PC-9 (cell line): ENCODE measurements around the gene GUCA2B. TPM values are rescaled to one million over a fixed set of nuclear protein-coding genes. Genes with fewer than 3 reads are reported as not detected.

Source experiments
- BruUV-seq: library from RNA; stranded (reverse); fragments of 400-500 nt; replicated peaks from 2 replicates; lab custom pipeline; 2021; lab: Mats Ljungman, UMichigan
- CTCF ChIA-PET: fragments of 300-600 bp; sonication (Branson Sonifier 250); formaldehyde crosslinking; loops from one replicate; lab custom pipeline; 2022; ENCODE audit warnings: antibody characterized with exemption; lab: Charles Lee
- POLR2A ChIA-PET: fragments of 300-600 bp; sonication (Branson Sonifier 250); formaldehyde crosslinking; loops from one replicate; lab custom pipeline; 2022; ENCODE audit warnings: antibody characterized with exemption; ENCODE audit not compliant: unreplicated experiment; lab: Charles Lee
- DNase-seq, 2 experiments: peaks; one replicate each; pipeline versions ENCODE4 v3.0.0 to v3.0.0-alpha.2; 2015 to 2022; ENCODE audit warnings: mixed read lengths in 1 of 2
- H2AFZ ChIP-seq: fragments of 200-600 bp; sonication (generic); 2 replicates; pipeline ENCODE4 v1.8.1; 2017; ENCODE audit warnings: antibody characterized with exemption
- H3F3A ChIP-seq: fragments of 200-600 bp; sonication (generic); 2 replicates; pipeline ENCODE4 v1.8.1; 2017; ENCODE audit warnings: antibody characterized with exemption, mild to moderate bottlenecking, low read depth; ENCODE audit not compliant: insufficient read depth
- H3K27ac ChIP-seq: fragments of 200-600 bp; sonication (generic); 2 replicates; pipeline ENCODE4 v1.6.1; 2016; ENCODE audit warnings: mixed run types
- H3K27me3 ChIP-seq: fragments of 200-600 bp; sonication (generic); 2 replicates; pipeline ENCODE4 v1.6.1; 2016; ENCODE audit warnings: low read depth, mixed run types; ENCODE audit not compliant: insufficient read depth
- H3K36me3 ChIP-seq: fragments of 200-600 bp; sonication (generic); 2 replicates; pipeline ENCODE4 v1.6.1; 2016; ENCODE audit warnings: low read depth, mixed run types
- H3K4me1 ChIP-seq: fragments of 200-600 bp; sonication (generic); replicated peaks from 2 replicates; pipeline ENCODE4 v1.6.1; 2016; ENCODE audit warnings: mixed run types; ENCODE audit not compliant: insufficient read depth
- H3K4me2 ChIP-seq: fragments of 200-600 bp; sonication (generic); 2 replicates; pipeline ENCODE4 v1.6.1; 2017; ENCODE audit warnings: mixed run types
- H3K4me3 ChIP-seq: fragments of 200-600 bp; sonication (generic); 2 replicates; pipeline ENCODE4 v1.6.1; 2016; ENCODE audit warnings: mixed run types
- H3K79me2 ChIP-seq: fragments of 200-600 bp; sonication (generic); 2 replicates; pipeline ENCODE4 v1.6.1; 2017; ENCODE audit warnings: low read depth, mixed run types
- H3K9me2 ChIP-seq: fragments of 200-600 bp; sonication (generic); 2 replicates; pipeline ENCODE4 v1.8.1; 2017; ENCODE audit warnings: mild to moderate bottlenecking; ENCODE audit not compliant: insufficient read depth
- H3K9me3 ChIP-seq: fragments of 200-600 bp; sonication (generic); 2 replicates; pipeline ENCODE4 v1.8.1; 2016; ENCODE audit warnings: low read depth; ENCODE audit not compliant: insufficient read depth
- H4K20me1 ChIP-seq: fragments of 200-600 bp; sonication (generic); 2 replicates; pipeline ENCODE4 v1.8.1; 2017; ENCODE audit not compliant: insufficient read depth
- EZH2 ChIP-seq: fragments of 200-600 bp; sonication (generic); IDR thresholded peaks from 2 replicates; pipeline ENCODE4 v1.8.0; 2017; ENCODE audit warnings: antibody characterized with exemption, low read depth
- intact Hi-C: fragments of 100-400 bp; cut with micrococcal nuclease; formaldehyde crosslinking; loops from one replicate; pipeline ENCODE4 v1.10.0; 2022; ENCODE audit not compliant: unreplicated experiment
- total RNA-seq: library from RNA; stranded (reverse); gene quantifications from 2 replicates; pipeline ENCODE4 v1.2.3, GENCODE V29; 2021
- TF ChIP-seq, protein P1 (sequence below): fragments of 200-600 bp; sonication (generic); conservative IDR thresholded peaks from 2 replicates; pipeline ENCODE4 v1.6.1; 2017; ENCODE audit warnings: mixed run types, antibody characterized with exemption, mild to moderate bottlenecking, moderate library complexity

Gene GUCA2B
- total RNA-seq, 1 experiment from 2014 or later, result not detected

DNA sequence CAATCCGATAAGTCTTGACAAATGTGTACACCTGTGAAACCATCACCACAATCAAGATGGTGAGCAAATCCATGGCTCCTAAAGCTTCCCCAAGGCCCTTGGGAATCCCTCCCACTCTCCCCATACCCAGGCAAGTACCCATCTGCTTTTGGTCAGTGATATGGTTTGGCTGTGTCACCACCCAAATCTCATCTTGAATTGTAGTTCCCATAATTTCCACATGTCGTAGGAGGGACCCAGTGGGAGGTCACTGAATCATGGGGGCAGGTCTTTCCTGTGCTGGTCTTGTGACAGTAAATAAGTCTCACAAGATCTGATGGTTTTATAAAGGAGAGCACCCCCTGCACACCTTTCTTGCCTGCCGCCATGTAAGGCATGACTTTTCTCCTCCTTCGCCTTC is 14.6 kb upstream of the GUCA2B start:
- ChIA-PET CTCF (interaction anchor here (0.6 kb wide), 1 partner anchor 352 kb away, joined by 3 read pairs; no protein-coding TSS in a partner anchor), POLR2A (no interaction called here)
- Histone ChIP-seq H3K36me3 (no peaks in the 10 kb centered on the region), H2AFZ (no peak overlapping the region), H3K79me2 (no peaks in the 10 kb centered on the region), H3K4me1 (peaks cover 7% of the 10 kb centered on the region; the same call in 1 of the 2 replicates), H3K9me3 (no peaks in the 10 kb centered on the region), H3K9me2 (no peaks in the 10 kb centered on the region), H3K27ac (no peak overlapping the region), H3F3A (no peaks in the 10 kb centered on the region), H3K27me3 (no peaks in the 10 kb centered on the region), H4K20me1 (no peaks in the 10 kb centered on the region), H3K4me3 (no peak overlapping the region), H3K4me2 (no peak overlapping the region)
- TF ChIP-seq, protein P1, sequence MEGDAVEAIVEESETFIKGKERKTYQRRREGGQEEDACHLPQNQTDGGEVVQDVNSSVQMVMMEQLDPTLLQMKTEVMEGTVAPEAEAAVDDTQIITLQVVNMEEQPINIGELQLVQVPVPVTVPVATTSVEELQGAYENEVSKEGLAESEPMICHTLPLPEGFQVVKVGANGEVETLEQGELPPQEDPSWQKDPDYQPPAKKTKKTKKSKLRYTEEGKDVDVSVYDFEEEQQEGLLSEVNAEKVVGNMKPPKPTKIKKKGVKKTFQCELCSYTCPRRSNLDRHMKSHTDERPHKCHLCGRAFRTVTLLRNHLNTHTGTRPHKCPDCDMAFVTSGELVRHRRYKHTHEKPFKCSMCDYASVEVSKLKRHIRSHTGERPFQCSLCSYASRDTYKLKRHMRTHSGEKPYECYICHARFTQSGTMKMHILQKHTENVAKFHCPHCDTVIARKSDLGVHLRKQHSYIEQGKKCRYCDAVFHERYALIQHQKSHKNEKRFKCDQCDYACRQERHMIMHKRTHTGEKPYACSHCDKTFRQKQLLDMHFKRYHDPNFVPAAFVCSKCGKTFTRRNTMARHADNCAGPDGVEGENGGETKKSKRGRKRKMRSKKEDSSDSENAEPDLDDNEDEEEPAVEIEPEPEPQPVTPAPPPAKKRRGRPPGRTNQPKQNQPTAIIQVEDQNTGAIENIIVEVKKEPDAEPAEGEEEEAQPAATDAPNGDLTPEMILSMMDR, result no peak
- DNase-seq, result no peak
- BruUV-seq, result no TSS peak
- intact Hi-C loops, result no loop called here

DNA sequence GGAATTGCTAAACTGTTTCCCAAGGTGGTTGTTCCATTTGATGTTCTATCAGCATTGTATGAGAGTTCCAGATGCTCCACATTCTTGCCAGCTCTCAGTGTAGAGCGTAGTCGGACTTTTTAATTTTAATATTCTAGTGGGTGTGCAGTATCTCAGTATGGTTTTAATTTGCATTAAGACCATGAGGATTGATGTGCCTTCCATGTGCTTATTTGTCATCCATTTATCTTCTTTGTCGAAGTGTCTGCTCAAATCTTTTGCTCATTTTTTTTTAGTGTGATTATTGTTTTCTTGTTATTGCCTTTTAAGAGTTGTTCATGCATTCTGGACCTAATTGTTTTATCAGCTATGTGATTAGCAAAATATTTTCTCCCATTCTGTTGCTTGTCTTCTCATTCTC is 13.8 kb upstream of the GUCA2B start:
- BruUV-seq, result no TSS peak
- no peaks in the 10 kb centered on the region for H3K9me3 ChIP-seq
- DNase-seq, result no peak

DNA sequence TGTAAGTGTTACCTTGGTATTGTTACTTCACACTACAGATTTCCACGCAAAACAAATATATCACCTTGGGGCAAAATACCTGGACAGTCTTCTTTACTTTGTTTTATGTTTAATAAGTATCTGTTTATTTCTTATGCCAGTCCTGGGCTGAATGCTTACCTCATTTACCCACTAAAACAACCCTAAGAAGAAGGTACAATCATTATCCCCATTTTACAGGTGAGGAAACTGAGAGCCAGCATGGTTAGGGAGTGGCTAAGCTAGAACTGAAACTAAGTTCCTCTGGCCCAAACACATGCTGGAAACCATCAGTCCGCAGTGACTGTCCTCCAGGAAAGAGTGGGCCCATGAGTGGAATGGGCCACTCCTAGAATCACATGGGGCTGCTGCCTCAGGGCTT is 13.0 kb upstream of the GUCA2B start:
- Histone ChIP-seq H3F3A (no peaks in the 10 kb centered on the region), H3K9me3 (no peaks in the 10 kb centered on the region), H2AFZ (no peak overlapping the region), H3K9me2 (no peaks in the 10 kb centered on the region), H3K4me3 (no peak overlapping the region), H3K36me3 (no peaks in the 10 kb centered on the region), H3K4me2 (no peak overlapping the region), H3K79me2 (no peaks in the 10 kb centered on the region), H3K27me3 (no peaks in the 10 kb centered on the region; the same call in 1 of the 2 replicates), H3K27ac (no peak overlapping the region), H3K4me1 (peaks cover 7% of the 10 kb centered on the region; the same call in 1 of the 2 replicates), H4K20me1 (no peaks in the 10 kb centered on the region)
- ChIA-PET CTCF (no interaction called here), POLR2A (no interaction called here)
- no peak for DNase-seq
- TF ChIP-seq, protein P1, result no peak
- no peak for TF ChIP-seq EZH2
- BruUV-seq, result no TSS peak
- intact Hi-C loops, result loop anchor here (10.0 kb wide), 4 partner anchors 225 to 555 kb away; partner anchors contain the start of gene HIVEP3

More for the DNA sequence above, 13.8 kb upstream of the GUCA2B start:
- no peaks in the 10 kb centered on the region for H3K9me2 ChIP-seq
- TF ChIP-seq, protein P1, result no peak
- TF ChIP-seq EZH2, result no peak
- H3K27me3 ChIP-seq, result no peaks in the 10 kb centered on the region; the same call in 1 of the 2 replicates
- POLR2A ChIA-PET, result no interaction called here
- intact Hi-C loops, result no loop called here
- H3K4me3 ChIP-seq, result no peak overlapping the region
- no peaks in the 10 kb centered on the region for H4K20me1 ChIP-seq
- H3K4me1 ChIP-seq, result peaks cover 7% of the 10 kb centered on the region; the same call in 1 of the 2 replicates
- H3F3A ChIP-seq, result no peaks in the 10 kb centered on the region
- H2AFZ ChIP-seq, result no peak overlapping the region
- no peak overlapping the region for H3K4me2 ChIP-seq
- no peaks in the 10 kb centered on the region for H3K79me2 ChIP-seq
- H3K36me3 ChIP-seq, result no peaks in the 10 kb centered on the region
- CTCF ChIA-PET, result no interaction called here
- H3K27ac ChIP-seq, result no peak overlapping the region
